T-helper 2 cell (primary cell): Measurements from ENCODE around the gene TOX3.

Experiments used
- DNase-seq, 5 experiments: peaks; one replicate each; pipeline versions ENCODE4 v3.0.0 to v3.0.0-alpha.2; 2012 to 2022

The TOX3 gene

GRCh38 chr16:52441886-52442285 lies 105.1 kb downstream of the TOX3 start:
- no peak for DNase-seq

GRCh38 chr16:52440248-52440647 lies 106.7 kb downstream of the TOX3 start:
- no peak for DNase-seq

- no peak for DNase-seq
Observed at GRCh38 chr16:52439750-52440149, 107.2 kb downstream of the TOX3 start.

- DNase-seq, result no peak
Observed at GRCh38 chr16:52439171-52439701, 107.7 kb downstream of the TOX3 start.

- DNase-seq, result no peak
Observed at GRCh38 chr16:52437277-52437670, 109.7 kb downstream of the TOX3 start.

- no peak for DNase-seq
Observed at GRCh38 chr16:52436339-52437276, 110.3 kb downstream of the TOX3 start.

- no peak for DNase-seq
Observed at GRCh38 chr16:52434224-52434623, 112.7 kb downstream of the TOX3 start.

- no peak for DNase-seq
Observed at GRCh38 chr16:52433643-52434042, 113.3 kb downstream of the TOX3 start.

- DNase-seq, result no peak
Observed at GRCh38 chr16:52424591-52424990, 122.4 kb downstream of the TOX3 start.

GRCh38 chr16:52422307-52422706 lies 124.6 kb downstream of the TOX3 start:
- no peak for DNase-seq

- no peak for DNase-seq
Observed at GRCh38 chr16:52418201-52418600, 128.7 kb downstream of the TOX3 start.

GRCh38 chr16:52416888-52417287 lies 130.1 kb downstream of the TOX3 start:
- DNase-seq, result no peak

- DNase-seq, result no peak
Observed at GRCh38 chr16:52411011-52411410, 135.9 kb downstream of the TOX3 start.

- no peak for DNase-seq
Observed at GRCh38 chr16:52408191-52408845, 138.6 kb downstream of the TOX3 start.

- DNase-seq, result no peak
Observed at GRCh38 chr16:52407778-52408177, 139.2 kb downstream of the TOX3 start.

GRCh38 chr16:52405441-52405840 lies 141.5 kb downstream of the TOX3 start:
- no peak for DNase-seq

- no peak for DNase-seq
Observed at GRCh38 chr16:52404546-52404945, 142.4 kb downstream of the TOX3 start.

GRCh38 chr16:52399116-52399515 lies 147.8 kb downstream of the TOX3 start:
- DNase-seq, result no peak

- no peak for DNase-seq
Observed at GRCh38 chr16:52398491-52398960, 148.4 kb downstream of the TOX3 start.

- no peak for DNase-seq
Observed at GRCh38 chr16:52398021-52398420, 148.9 kb downstream of the TOX3 start.

GRCh38 chr16:52393448-52393847 lies 153.5 kb downstream of the TOX3 start:
- DNase-seq, result no peak

GRCh38 chr16:52389045-52389444 lies 157.9 kb downstream of the TOX3 start:
- no peak for DNase-seq
